Suprapubic skin (tissue), 4 donors: ENCODE measurements around the gene SUPT20HL2. TPM values are rescaled to one million over a fixed set of nuclear protein-coding genes. Genes with fewer than 3 reads are reported as not detected.

Source experiments
- DNase-seq, 2 donors: peaks; one replicate each; pipeline ENCODE4 v3.0.0-alpha.2; 2019; ENCODE audit warnings: low spot score in 2 of 2
- H3K27ac ChIP-seq: fragments of 200-600 bp; sonication (generic); one replicate; pipeline ENCODE4 v1.5.1; 2019
- H3K27me3 ChIP-seq: fragments of 200-600 bp; sonication (generic); one replicate; pipeline ENCODE4 v1.5.1; 2019
- H3K36me3 ChIP-seq: fragments of 200-600 bp; sonication (generic); one replicate; pipeline ENCODE4 v1.5.1; 2019
- H3K4me1 ChIP-seq: fragments of 200-600 bp; sonication (generic); one replicate; pipeline ENCODE4 v1.5.1; 2019
- H3K4me3 ChIP-seq: fragments of 200-600 bp; sonication (generic); one replicate; pipeline ENCODE4 v1.5.1; 2019; ENCODE audit warnings: mild to moderate bottlenecking
- H3K9me3 ChIP-seq: fragments of 200-600 bp; sonication (generic); one replicate; pipeline ENCODE4 v1.5.1; 2019
- CTCF ChIP-seq, 2 donors: fragments of 200-600 bp in 1 of 2; fragments of 450-650 bp in 1 of 2; sonication (generic) in 1 of 2; IDR thresholded peaks; one replicate each; pipeline ENCODE4 v1.5.1; 2016 to 2019; ENCODE audit warnings: antibody characterized with exemption in 2 of 2, mild to moderate bottlenecking in 1 of 2, moderate library complexity in 1 of 2
- EP300 ChIP-seq: sonication (generic); formaldehyde crosslinking; IDR thresholded peaks from one replicate; pipeline ENCODE4 v1.6.1; 2017; ENCODE audit warnings: antibody characterized with exemption
- POLR2A ChIP-seq, 2 donors: fragments of 450-650 bp; IDR thresholded peaks; one replicate each; pipeline ENCODE4 v1.6.1; 2017; ENCODE audit warnings: antibody characterized with exemption in 2 of 2, mild to moderate bottlenecking in 2 of 2, moderate library complexity in 2 of 2
- POLR2AphosphoS5 ChIP-seq, 3 donors: sonication (generic); formaldehyde crosslinking; IDR thresholded peaks; one replicate each; pipeline ENCODE4 v1.6.1; 2017; ENCODE audit warnings: antibody characterized with exemption in 3 of 3
- WGBS: methylation state at CpG from one replicate; pipeline ENCODE4 v1.1.5; 2018; 5-methylcytosine and 5-hydroxymethylcytosine counted together
- total RNA-seq, 4 donors: library from RNA; depleted of rRNA; stranded (reverse); fragments of >200 nt; gene quantifications; one replicate each; pipeline ENCODE4 v1.1.0, GENCODE V29; 2016

The SUPT20HL2 gene
- total RNA-seq, 4 donors from 2014 or later: not detected

- H3K9me3 ChIP-seq: no peaks in the 10 kb centered on the region
- H3K4me1 ChIP-seq: no peaks in the 10 kb centered on the region
- H3K27ac ChIP-seq: no peak overlapping the region
- 38% methylated on average over 12 of the region's 12 CpGs for WGBS
- no peaks in the 10 kb centered on the region for H3K27me3 ChIP-seq
- no peak overlapping the region for H3K4me3 ChIP-seq
- TF ChIP-seq POLR2A (IDR thresholded peaks at IDR 0.05) (no peak), EP300 (no peak)
- no peak for DNase-seq
- no peaks in the 10 kb centered on the region for H3K36me3 ChIP-seq
Observed at GRCh38 chrX:24282381-24283126, 31.3 kb downstream of the SUPT20HL2 start.

- no peak for TF ChIP-seq CTCF (IDR thresholded peaks at IDR 0.05)
- WGBS: 90% methylated on average over 5 of the region's 5 CpGs
Observed at GRCh38 chrX:24277405-24277804, 36.5 kb downstream of the SUPT20HL2 start.

GRCh38 chrX:24276015-24276414, 37.9 kb downstream of the SUPT20HL2 start:
- H3K27me3 ChIP-seq: no peaks in the 10 kb centered on the region
- no peaks in the 10 kb centered on the region for H3K36me3 ChIP-seq
- WGBS: 48% methylated on average over 5 of the region's 5 CpGs

More at GRCh38 chrX:24277405-24277804, 36.5 kb downstream of the SUPT20HL2 start:
- no peaks in the 10 kb centered on the region for H3K9me3 ChIP-seq
- no peaks in the 10 kb centered on the region for H3K36me3 ChIP-seq
- no peak for DNase-seq
- H3K4me1 ChIP-seq: no peaks in the 10 kb centered on the region
- no peak overlapping the region for H3K4me3 ChIP-seq
- H3K27me3 ChIP-seq: no peaks in the 10 kb centered on the region
- H3K27ac ChIP-seq: no peak overlapping the region

GRCh38 chrX:24271262-24271661, 42.6 kb downstream of the SUPT20HL2 start:
- TF ChIP-seq EP300 (no peak), CTCF (IDR thresholded peaks at IDR 0.05) (no peak), POLR2A (IDR thresholded peaks at IDR 0.05) (no peak), POLR2AphosphoS5 (IDR thresholded peaks at IDR 0.05) (no peak)
- Histone ChIP-seq H3K4me3 (no peak overlapping the region), H3K4me1 (no peaks in the 10 kb centered on the region), H3K27me3 (no peaks in the 10 kb centered on the region), H3K36me3 (no peaks in the 10 kb centered on the region), H3K27ac (no peak overlapping the region), H3K9me3 (no peaks in the 10 kb centered on the region)
- DNase-seq: no peak

More at GRCh38 chrX:24276015-24276414, 37.9 kb downstream of the SUPT20HL2 start:
- DNase-seq: no peak
- Histone ChIP-seq H3K27ac (no peak overlapping the region), H3K4me3 (no peak overlapping the region), H3K9me3 (no peaks in the 10 kb centered on the region), H3K4me1 (no peaks in the 10 kb centered on the region)
- no peak for TF ChIP-seq POLR2AphosphoS5 (IDR thresholded peaks at IDR 0.05)
- TF ChIP-seq EP300: no peak
- no peak for TF ChIP-seq POLR2A (IDR thresholded peaks at IDR 0.05)
- no peak for TF ChIP-seq CTCF (IDR thresholded peaks at IDR 0.05)

- H3K4me3 ChIP-seq: no peak overlapping the region
- no peaks in the 10 kb centered on the region for H3K27me3 ChIP-seq
- DNase-seq: no peak
- H3K36me3 ChIP-seq: no peaks in the 10 kb centered on the region
- TF ChIP-seq EP300 (no peak), POLR2A (IDR thresholded peaks at IDR 0.05) (no peak), CTCF (IDR thresholded peaks at IDR 0.05) (no peak), POLR2AphosphoS5 (IDR thresholded peaks at IDR 0.05) (no peak)
- WGBS: 90% methylated on average over 5 of the region's 5 CpGs
- H3K27ac ChIP-seq: no peak overlapping the region
- no peaks in the 10 kb centered on the region for H3K9me3 ChIP-seq
- no peaks in the 10 kb centered on the region for H3K4me1 ChIP-seq
Observed at GRCh38 chrX:24268786-24269185, 45.1 kb downstream of the SUPT20HL2 start.

- TF ChIP-seq EP300 (no peak), POLR2A (IDR thresholded peaks at IDR 0.05) (no peak), POLR2AphosphoS5 (IDR thresholded peaks at IDR 0.05) (no peak), CTCF (IDR thresholded peaks at IDR 0.05) (no peak)
- no peaks in the 10 kb centered on the region for H3K36me3 ChIP-seq
- no peak for DNase-seq
- no peak overlapping the region for H3K27ac ChIP-seq
- 73% methylated on average over 4 of the region's 4 CpGs for WGBS
- H3K4me1 ChIP-seq: no peaks in the 10 kb centered on the region
- no peak overlapping the region for H3K4me3 ChIP-seq
- no peaks in the 10 kb centered on the region for H3K9me3 ChIP-seq
- no peaks in the 10 kb centered on the region for H3K27me3 ChIP-seq
Observed at GRCh38 chrX:24266996-24267395, 46.9 kb downstream of the SUPT20HL2 start.
